ENCODE measurements around the gene SNAI3. TPM values are rescaled to one million over a fixed set of nuclear protein-coding genes. Genes with fewer than 3 reads are reported as not detected.

SNAI3 gene
- total and polyA plus RNA-seq, 2 donors (not counting 1 experiment from before 2014, with no cell fraction given): 6.5 to 8.8 TPM

GRCh38 chr16:88735121-88735520 is 48.8 kb upstream of the SNAI3 start:
- H3K79me2 ChIP-seq (ENCODE audit: control insufficient read depth, insufficient read depth, low read length): peaks cover 7% of the 10 kb centered on the region
- no peak for TF ChIP-seq EZH2 (IDR thresholded peaks at IDR 0.05; ENCODE audit: borderline replicate concordance, insufficient read depth, low read depth, low read length, poor library complexity, severe bottlenecking)
- no peak for TF ChIP-seq CTCF (IDR thresholded peaks at IDR 0.05)
- intact Hi-C loops (cut with micrococcal nuclease): no loop called here
- H3K4me3 ChIP-seq (ENCODE audit: control extremely low read depth in 1 of 5, extremely low read depth in 1 of 5, insufficient read depth in 1 of 5, low read depth in 2 of 5, low read length in 4 of 5): no peak overlapping the region
- H3K27ac ChIP-seq (ENCODE audit: low read length in 2 of 2): no peak overlapping the region
- Mint-ChIP-seq H3K4me3 (no peak overlapping the region), H3K27ac (no peak overlapping the region), H3K9me3 (ENCODE audit: insufficient read depth) (no peaks in the 10 kb centered on the region), H3K27me3 (no peaks in the 10 kb centered on the region), H3K4me1 (peaks cover 6% of the 10 kb centered on the region)
- ATAC-seq (ENCODE audit: low read depth): no peak
- peaks cover 0 to 33% of the 10 kb centered on the region in 2 experiments for H3K36me3 ChIP-seq (replicated peaks in 1 of 2; ENCODE audit: control extremely low read depth in 1 of 2, control insufficient read depth in 1 of 2, extremely low read depth in 1 of 2, insufficient read depth in 2 of 2, low read length in 1 of 2)
- WGBS (ENCODE audit: insufficient coverage): 96% methylated on average over 15 of the region's 16 CpGs
- DNase-seq: no peak
- H3K9me3 ChIP-seq (ENCODE audit: control extremely low read depth in 1 of 3, control insufficient read depth in 2 of 3, insufficient read depth in 1 of 3, low read length in 2 of 3): no peaks in the 10 kb centered on the region
- H3K9ac ChIP-seq (ENCODE audit: low read length): no peak overlapping the region
- H3K4me2 ChIP-seq (replicated peaks; ENCODE audit: low read depth, low read length, poor library complexity, severe bottlenecking): no peak overlapping the region
- peaks cover 5 to 18% of the 10 kb centered on the region in 2 donors for H3K4me1 ChIP-seq (ENCODE audit: control insufficient read depth in 2 of 2, insufficient read depth in 2 of 2, low read length in 2 of 2)
- peaks cover 31% of the 10 kb centered on the region for H4K20me1 ChIP-seq (ENCODE audit: control insufficient read depth, insufficient read depth, low read length, poor library complexity, severe bottlenecking)
- ChIA-PET CTCF (interaction anchor here (0.5 to 5.0 kb wide), 8 partner anchors 8 to 481 kb away, joined by 3 to 50 read pairs (median 17); partner anchors contain the start of genes GALNS and TRAPPC2L), POLR2A (no interaction called here)
- no peaks in the 10 kb centered on the region for H3K27me3 ChIP-seq (replicated peaks in 1 of 4; ENCODE audit: control extremely low read depth in 1 of 4, control insufficient read depth in 3 of 4, insufficient read depth in 4 of 4, low read length in 3 of 4)
- no peak overlapping the region for H2AFZ ChIP-seq (ENCODE audit: insufficient read depth, low read depth, low read length, poor library complexity, severe bottlenecking)

- Histone ChIP-seq H3K4me2 (replicated peaks; ENCODE audit: low read depth, low read length, poor library complexity, severe bottlenecking) (no peak overlapping the region), H3K79me2 (ENCODE audit: control insufficient read depth, insufficient read depth, low read length) (peaks cover 11% of the 10 kb centered on the region), H3K9ac (ENCODE audit: low read length) (no peak overlapping the region), H3K27ac (ENCODE audit: low read length in 2 of 2) (no peak overlapping the region), H2AFZ (ENCODE audit: insufficient read depth, low read depth, low read length, poor library complexity, severe bottlenecking) (no peak overlapping the region), H3K36me3 (replicated peaks in 1 of 2; ENCODE audit: control extremely low read depth in 1 of 2, control insufficient read depth in 1 of 2, extremely low read depth in 1 of 2, insufficient read depth in 2 of 2, low read length in 1 of 2) (peaks cover 0 to 37% of the 10 kb centered on the region in 2 experiments), H3K4me3 (ENCODE audit: control extremely low read depth in 1 of 5, extremely low read depth in 1 of 5, insufficient read depth in 1 of 5, low read depth in 2 of 5, low read length in 4 of 5) (no peak overlapping the region), H4K20me1 (ENCODE audit: control insufficient read depth, insufficient read depth, low read length, poor library complexity, severe bottlenecking) (peaks cover 27% of the 10 kb centered on the region), H3K27me3 (replicated peaks in 1 of 4; ENCODE audit: control extremely low read depth in 1 of 4, control insufficient read depth in 3 of 4, insufficient read depth in 4 of 4, low read length in 3 of 4) (no peaks in the 10 kb centered on the region), H3K9me3 (ENCODE audit: control extremely low read depth in 1 of 3, control insufficient read depth in 2 of 3, insufficient read depth in 1 of 3, low read length in 2 of 3) (no peaks in the 10 kb centered on the region), H3K4me1 (ENCODE audit: control insufficient read depth in 2 of 2, insufficient read depth in 2 of 2, low read length in 2 of 2) (peaks cover 5 to 18% of the 10 kb centered on the region in 2 donors)
- ATAC-seq (ENCODE audit: low read depth): no peak
- H3K4me1 Mint-ChIP-seq: peaks cover 6% of the 10 kb centered on the region
- no peaks in the 10 kb centered on the region for H3K27me3 Mint-ChIP-seq
- no peak overlapping the region for H3K27ac Mint-ChIP-seq
- ChIA-PET CTCF (interaction anchor here (0.9 to 5.0 kb wide), 4 partner anchors 9 to 473 kb away, joined by 3 to 50 read pairs (median 4); partner anchors contain the start of genes GALNS and TRAPPC2L), POLR2A (no interaction called here)
- no peaks in the 10 kb centered on the region for H3K9me3 Mint-ChIP-seq (ENCODE audit: insufficient read depth)
- DNase-seq: no peak
- no peak overlapping the region for H3K4me3 Mint-ChIP-seq
- WGBS (ENCODE audit: insufficient coverage): 95% methylated on average over 23 of the region's 23 CpGs
- intact Hi-C loops (cut with micrococcal nuclease): no loop called here
- TF ChIP-seq CTCF (IDR thresholded peaks at IDR 0.05) (no peak), EZH2 (IDR thresholded peaks at IDR 0.05; ENCODE audit: borderline replicate concordance, insufficient read depth, low read depth, low read length, poor library complexity, severe bottlenecking) (no peak)
These were observed 48.0 kb upstream of the SNAI3 start for GRCh38 chr16:88734361-88734728.

Measured in B cell (primary cell).